KOPT-K1 (cell line): Measurements from ENCODE around the gene ITGBL1.

ENCODE experiments used
- H3K27ac ChIP-seq: fragments of 200-600 bp; sonication (generic); 2 replicates; pipeline ENCODE4 v1.5.1; 2016; ENCODE audit warnings: antibody characterized with exemption, mild to moderate bottlenecking, low read depth, low read length; ENCODE audit not compliant: poor library complexity, severe bottlenecking
- H3K36me3 ChIP-seq: fragments of 200-600 bp; sonication (generic); 2 replicates; pipeline ENCODE4 v1.5.1; 2017; ENCODE audit warnings: antibody characterized with exemption, mild to moderate bottlenecking, low read length, moderate library complexity; ENCODE audit not compliant: insufficient read depth
- H3K9me3 ChIP-seq: fragments of 200-600 bp; sonication (generic); 2 replicates; pipeline ENCODE4 v1.5.1; 2017; ENCODE audit warnings: antibody characterized with exemption, low read length, mild to moderate bottlenecking; ENCODE audit not compliant: insufficient read depth, poor library complexity, severe bottlenecking

ITGBL1 gene

DNA sequence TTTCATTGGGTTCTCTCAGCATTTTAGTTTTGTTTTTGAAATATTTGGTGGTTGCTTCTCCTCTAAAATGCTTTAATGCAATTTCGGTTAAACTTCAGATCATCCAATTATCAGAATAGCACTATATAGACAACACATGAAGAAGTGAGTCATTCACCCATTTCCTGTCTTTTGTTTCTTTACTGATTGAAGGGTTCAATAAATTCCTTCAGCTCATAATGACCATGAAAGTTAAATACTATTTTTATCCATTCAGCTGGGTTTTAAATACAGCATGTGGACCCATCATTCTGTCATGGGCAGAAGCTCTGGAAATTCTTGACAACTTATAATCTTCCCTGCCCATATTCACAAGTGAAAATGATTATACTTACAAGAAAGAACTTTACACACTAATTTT, 187.2 kb downstream of the ITGBL1 start:
- Histone ChIP-seq H3K36me3 (no peaks in the 10 kb centered on the region), H3K27ac (no peak overlapping the region), H3K9me3 (no peaks in the 10 kb centered on the region)

DNA sequence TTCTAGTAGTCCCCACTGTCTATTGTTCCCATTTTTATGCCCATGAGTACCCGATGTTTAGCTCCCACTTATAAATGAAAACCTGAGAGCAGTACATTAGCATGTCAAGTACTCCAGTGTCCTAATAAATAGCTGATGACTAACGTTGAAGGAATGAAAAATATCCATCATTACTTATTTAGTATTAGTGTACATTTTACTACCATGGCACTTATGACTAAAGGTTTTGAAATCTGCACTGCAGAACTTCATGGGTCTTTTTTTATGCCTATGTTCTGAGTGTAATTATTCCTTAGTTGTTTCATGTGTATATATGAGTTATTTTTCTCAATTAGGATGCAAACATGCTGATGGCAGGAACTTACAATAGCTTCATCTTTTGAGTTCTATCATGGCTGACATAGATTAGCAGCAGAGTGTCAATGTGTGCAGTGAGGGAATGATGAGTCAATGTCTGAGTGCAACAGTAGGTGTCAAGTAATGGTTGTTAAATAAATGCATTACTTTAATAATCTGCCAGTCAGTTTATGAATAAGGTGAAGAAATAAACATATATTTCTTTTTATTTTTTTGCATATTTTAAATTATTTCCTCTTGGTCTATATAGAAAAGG, 188.4 kb downstream of the ITGBL1 start:
- Histone ChIP-seq H3K27ac (no peak overlapping the region), H3K36me3 (no peaks in the 10 kb centered on the region), H3K9me3 (no peaks in the 10 kb centered on the region)

DNA sequence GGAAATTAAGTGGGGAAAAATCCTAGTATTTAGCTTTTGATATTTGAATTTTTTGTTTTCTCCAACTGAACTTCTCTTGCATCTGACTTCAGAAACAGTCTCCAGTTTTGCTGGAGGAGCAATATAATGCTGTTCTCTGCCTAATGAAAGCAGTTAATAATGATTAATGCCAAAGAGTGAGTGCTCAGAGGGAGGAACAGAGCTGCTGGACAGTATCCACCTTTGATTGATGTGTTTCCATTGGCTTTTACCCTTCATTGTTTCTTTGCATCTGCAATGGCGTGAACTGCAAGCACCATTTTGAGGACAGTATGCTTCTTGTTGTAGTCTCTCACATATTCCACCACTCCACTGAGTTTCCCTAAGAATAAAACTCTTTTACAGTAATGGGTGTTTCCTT, 193.4 kb downstream of the ITGBL1 start:
- Histone ChIP-seq H3K27ac (no peak overlapping the region), H3K9me3 (no peaks in the 10 kb centered on the region), H3K36me3 (no peaks in the 10 kb centered on the region)

DNA sequence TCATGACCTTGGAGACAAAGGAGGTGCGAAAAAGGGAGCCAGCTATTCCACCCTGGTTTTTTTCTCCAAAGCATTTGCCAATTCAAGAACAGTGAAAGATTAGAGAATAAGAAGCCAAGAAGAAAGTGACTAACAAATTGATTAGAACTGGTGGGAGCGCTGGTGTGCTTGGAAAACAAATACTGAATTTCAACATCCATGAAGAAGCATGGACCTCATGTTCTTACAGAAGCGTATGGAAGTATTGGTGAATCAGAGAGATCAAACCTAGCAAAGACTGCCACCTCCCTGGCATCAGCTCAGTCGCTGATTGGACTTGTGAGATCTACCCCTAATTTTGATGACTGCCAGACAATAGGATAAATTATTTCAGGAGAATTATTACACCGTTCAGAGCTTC, 195.3 kb downstream of the ITGBL1 start:
- Histone ChIP-seq H3K9me3 (no peaks in the 10 kb centered on the region), H3K27ac (no peak overlapping the region), H3K36me3 (no peaks in the 10 kb centered on the region)

DNA sequence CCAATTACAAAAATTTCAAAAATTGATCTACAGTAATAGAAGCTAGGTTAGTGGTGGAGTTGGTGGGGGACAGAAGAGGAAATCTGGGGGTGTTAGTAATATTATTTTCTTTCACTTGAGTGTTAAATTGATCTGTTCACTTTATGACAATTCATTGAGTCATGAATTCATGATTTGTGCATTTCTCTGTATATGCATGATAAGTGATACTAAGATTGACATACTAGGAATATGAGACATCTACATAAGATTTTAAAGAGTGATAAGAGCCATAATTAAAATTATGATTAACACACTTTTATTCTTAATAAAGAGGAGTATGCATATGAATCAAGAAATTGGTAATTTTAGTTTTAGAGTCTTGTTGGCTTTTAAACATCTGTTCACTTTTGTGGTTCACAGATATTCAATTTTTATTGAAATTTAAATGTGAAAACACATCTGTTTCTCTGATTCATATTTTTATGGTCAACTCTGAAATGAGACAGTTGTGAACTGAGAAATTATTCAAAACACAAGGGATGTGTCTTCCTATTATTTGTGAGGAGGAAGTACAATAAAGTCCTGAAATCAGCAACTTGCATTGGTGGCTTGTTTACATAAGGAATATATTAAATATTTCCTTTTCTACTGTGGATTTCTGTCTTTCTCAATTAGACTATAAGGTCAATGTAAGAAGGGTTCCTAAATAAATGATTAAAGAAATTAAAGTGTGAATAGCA, 196.5 kb downstream of the ITGBL1 start:
- Histone ChIP-seq H3K27ac (no peak overlapping the region), H3K9me3 (no peaks in the 10 kb centered on the region), H3K36me3 (no peaks in the 10 kb centered on the region)

DNA sequence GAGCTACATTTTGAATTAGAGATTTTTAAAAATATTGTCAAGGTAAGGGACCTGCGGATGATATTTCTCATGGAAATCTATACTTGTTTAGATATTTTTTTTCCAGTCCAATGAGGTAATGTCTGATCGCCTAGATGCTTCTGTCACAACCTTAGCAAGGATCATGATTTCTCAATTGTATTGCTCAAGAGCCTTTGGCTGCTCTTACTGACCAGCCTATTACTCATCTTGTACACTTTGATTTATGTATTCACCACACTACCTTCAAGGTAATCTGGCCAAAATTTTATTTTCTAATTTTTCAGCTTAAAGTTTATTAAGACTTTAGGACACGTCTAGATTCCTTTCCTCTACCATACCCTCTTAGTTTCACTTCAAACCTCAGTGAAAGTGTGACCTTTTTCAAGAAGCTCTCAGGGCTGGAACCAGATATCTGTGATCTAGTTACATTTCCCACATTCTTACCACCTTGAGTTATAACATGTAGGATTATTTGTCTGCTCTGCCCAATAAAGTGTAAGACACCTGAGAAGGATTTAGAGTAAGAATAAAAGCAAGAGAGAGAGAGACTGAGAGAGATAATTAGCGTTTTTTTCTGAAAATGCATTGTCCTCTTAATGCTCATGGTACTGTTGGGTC, 197.1 kb downstream of the ITGBL1 start:
- Histone ChIP-seq H3K36me3 (no peaks in the 10 kb centered on the region), H3K27ac (no peak overlapping the region), H3K9me3 (no peaks in the 10 kb centered on the region)

DNA sequence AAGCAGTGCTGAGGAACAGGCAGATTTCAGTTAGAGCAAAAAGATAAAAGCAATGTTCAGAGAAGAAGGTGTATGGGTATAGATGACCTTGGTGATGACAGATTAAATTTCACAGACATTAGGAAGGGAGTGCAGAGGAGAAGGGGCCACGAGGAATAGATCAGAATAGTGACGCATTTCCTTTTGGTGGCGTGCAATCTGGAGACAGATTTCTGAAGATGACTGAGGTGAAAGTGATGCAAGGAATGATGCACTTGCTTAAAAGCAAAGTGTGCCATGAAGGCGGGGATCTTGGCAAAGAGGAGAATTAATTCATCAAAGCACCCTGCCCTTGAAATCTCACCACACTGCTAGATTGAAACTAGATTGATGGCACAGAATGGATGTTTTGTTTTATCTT, 202.4 kb downstream of the ITGBL1 start:
- H3K27ac ChIP-seq = no peak overlapping the region

DNA sequence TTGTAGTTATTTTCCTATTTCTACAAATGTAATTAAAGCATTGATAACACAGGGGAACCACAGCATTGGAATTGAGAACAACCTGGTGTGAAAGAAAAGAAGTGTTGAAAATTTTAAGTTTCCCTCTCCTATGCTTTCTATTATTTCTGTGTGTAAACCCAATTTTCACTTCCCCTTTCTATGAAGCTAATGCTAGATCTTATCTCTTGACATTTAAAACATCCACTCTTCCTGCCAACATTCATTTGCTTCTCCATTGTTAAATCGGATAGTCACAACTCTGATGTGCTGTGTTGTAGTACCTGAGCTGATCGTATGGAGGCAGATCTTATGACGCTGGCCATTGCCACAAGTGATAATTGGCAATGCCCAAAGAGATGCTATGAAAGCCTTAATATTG, 203.0 kb downstream of the ITGBL1 start:
- no peaks in the 10 kb centered on the region for H3K36me3 ChIP-seq
- no peak overlapping the region for H3K27ac ChIP-seq
- no peaks in the 10 kb centered on the region for H3K9me3 ChIP-seq

More for the DNA sequence above, 202.4 kb downstream of the ITGBL1 start:
- no peaks in the 10 kb centered on the region for H3K36me3 ChIP-seq
- H3K9me3 ChIP-seq = no peaks in the 10 kb centered on the region

DNA sequence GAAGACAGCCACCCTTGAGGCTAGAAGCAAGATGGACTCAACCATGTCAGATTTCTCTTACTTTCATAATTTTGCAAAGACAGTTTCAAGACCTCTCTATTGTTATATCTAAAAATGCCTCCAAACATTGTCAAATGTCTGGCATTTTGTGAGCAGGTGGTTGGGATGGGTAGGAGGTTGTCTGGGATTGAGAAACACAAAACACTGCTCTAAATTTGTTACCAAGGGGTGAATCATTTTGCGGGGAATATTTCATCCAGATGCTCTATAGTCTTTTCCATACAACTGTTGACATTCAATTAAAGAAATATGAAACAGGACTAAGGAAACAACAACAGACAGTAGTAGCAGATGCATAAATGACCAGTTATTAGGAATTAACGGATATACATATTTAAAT, 208.2 kb downstream of the ITGBL1 start:
- no peaks in the 10 kb centered on the region for H3K9me3 ChIP-seq
- no peaks in the 10 kb centered on the region for H3K36me3 ChIP-seq
- no peak overlapping the region for H3K27ac ChIP-seq

DNA sequence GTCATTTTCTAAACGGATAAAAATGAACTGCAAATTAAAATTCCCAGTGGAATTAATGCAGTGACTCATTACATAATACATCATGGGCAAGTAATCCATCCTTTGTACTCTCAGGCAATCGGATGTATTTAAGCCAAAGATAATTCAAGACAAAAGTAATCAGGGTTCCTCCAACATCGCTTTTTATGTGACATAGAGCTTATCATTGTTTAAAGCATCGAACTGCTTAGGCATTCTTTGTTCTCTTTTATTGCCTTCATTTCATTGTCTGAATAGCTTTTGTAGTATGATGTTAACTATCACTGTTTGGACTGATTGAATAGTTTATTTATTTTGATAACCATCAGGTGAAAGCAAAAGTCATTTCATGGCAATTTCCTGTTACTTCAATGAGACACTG, 209.4 kb downstream of the ITGBL1 start:
- H3K36me3 ChIP-seq = no peaks in the 10 kb centered on the region
- H3K9me3 ChIP-seq = no peaks in the 10 kb centered on the region
- H3K27ac ChIP-seq = no peak overlapping the region

DNA sequence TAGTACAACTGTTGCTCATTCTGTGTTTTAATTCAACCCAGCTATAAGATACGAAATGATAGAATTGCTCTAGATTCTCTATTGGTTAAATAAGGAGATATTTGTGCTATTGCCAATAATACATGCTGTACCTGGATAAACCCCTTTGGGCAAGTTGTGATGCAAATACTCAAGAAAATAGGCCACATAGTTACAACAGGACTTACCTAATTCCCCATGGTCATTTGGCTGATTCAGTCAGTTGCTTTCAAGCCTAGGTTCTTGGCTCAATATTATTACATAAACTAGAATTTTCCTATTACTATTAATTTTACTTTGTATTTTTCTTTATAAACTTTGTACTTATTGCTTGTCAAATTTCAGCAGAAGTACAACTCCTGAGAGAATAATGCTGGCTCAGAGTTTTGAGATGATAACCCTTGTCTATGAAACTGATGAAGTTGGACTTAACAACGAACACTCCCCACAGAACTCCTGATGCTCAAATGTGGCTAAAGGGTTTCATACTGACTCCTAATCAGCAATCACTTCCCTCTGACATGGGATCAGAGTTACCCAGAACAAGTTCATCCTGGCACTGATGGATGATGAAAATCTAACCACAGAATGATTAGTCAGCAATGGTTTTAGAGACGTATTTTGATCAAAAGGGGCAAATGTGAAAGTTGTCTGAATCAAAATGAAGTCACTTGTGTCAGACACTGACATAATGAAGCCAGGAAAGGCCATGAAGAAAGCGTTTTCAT, 221.1 kb downstream of the ITGBL1 start:
- H3K9me3 ChIP-seq = no peaks in the 10 kb centered on the region
- H3K27ac ChIP-seq = no peak overlapping the region
- no peaks in the 10 kb centered on the region for H3K36me3 ChIP-seq

DNA sequence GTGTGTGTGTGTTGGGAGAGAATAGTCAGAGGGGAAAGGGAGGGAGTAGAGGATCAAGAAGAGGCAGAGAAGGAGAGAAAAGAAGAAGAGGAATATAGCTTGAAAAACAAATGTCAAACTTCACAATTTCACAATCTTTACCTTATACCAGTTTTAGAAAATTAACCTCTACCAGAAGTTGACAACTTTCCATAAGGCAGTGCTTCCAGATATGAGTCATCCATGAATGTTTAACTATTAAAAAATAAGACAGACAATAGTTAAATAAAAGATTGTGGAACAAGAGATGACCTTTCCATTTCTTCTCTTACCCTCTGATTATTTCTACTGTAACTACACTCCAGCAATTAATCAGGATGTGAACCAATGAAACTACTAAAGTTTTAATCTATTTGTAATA, 229.4 kb downstream of the ITGBL1 start:
- H3K9me3 ChIP-seq = no peaks in the 10 kb centered on the region
- H3K27ac ChIP-seq = no peak overlapping the region
- H3K36me3 ChIP-seq = no peaks in the 10 kb centered on the region

DNA sequence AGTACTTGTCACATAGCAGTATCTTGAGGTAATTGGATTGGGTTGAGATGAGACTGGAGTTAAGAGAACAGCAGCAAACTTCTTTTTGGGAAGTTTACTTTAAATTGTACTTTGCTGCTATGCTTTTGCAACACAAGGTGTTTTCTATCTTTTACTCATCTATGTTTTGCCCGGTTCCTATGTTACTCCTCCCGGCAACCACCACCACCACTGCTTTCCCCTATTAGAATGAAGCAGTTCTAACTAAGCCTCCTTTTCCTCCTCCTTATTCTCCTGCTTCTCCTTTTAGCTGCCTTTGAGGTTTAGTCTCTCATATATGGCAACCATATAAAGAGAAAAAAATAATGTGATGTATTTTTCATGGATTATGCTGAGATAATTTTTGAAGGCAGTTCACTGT, 233.5 kb downstream of the ITGBL1 start:
- H3K27ac ChIP-seq = no peak overlapping the region

DNA sequence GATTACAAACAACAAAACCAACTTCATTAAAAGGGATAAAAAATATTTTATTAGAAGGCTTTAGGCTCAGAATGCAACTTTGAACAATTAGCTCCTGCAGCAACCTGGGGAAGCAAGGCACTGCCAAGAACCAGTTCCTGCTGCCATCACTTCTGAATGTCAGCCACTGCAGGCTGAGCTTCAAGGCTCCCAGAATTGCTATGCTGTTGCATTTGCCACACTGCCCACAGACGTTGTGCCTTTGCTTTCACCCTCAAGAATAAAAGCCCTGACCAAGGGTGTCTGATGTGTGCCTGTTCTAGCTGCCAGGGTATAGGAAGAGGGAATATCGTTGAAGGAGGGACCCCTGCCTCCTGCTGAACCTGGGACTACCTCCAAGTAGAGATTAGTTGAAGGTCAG, 238.4 kb downstream of the ITGBL1 start:
- H3K36me3 ChIP-seq = no peaks in the 10 kb centered on the region
- no peak overlapping the region for H3K27ac ChIP-seq
- no peaks in the 10 kb centered on the region for H3K9me3 ChIP-seq

More for the DNA sequence above, 233.5 kb downstream of the ITGBL1 start:
- H3K36me3 ChIP-seq = no peaks in the 10 kb centered on the region
- no peaks in the 10 kb centered on the region for H3K9me3 ChIP-seq

DNA sequence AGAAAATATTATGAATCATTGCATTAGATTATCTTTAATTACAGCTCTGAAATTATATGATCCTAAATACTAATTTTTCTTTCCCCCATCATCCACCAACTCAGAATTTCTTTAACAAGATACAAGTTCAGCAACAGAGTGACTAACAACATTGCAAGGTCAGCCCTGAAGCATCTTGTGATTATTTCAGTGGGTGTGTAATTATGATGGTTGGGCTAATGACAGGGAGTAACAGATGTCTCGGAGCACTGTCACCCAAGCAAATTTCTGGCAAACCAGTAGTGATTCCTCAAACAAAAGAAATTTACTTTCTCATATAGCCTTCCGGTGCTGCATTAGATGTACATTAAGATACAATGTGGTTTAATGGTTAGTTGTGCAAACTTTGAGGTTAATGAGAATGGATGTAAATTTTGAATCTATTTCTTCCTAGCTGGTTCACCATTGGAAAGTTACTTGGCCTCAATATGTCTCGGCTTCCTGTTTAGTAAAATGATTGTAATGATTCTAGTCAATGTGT, 238.9 kb downstream of the ITGBL1 start:
- Histone ChIP-seq H3K36me3 (no peaks in the 10 kb centered on the region), H3K9me3 (no peaks in the 10 kb centered on the region), H3K27ac (no peak overlapping the region)
